Liver (tissue), 9 donors: Measurements from ENCODE around the gene PAK2. TPM values are rescaled to one million over a fixed set of nuclear protein-coding genes. Genes with fewer than 3 reads are reported as not detected.

Experiments
- DNase-seq: peaks from one replicate; pipeline ENCODE4 v3.0.0-alpha.2; 2017; ENCODE audit warnings: low spot score
- H3K27ac ChIP-seq, 2 donors: one replicate each; pipeline ENCODE4 v1.7.0; 2013; ENCODE audit warnings: inconsistent platforms in 2 of 2, low read length in 2 of 2, control low read depth in 1 of 2, low read depth in 1 of 2, mild to moderate bottlenecking in 1 of 2
- H3K27me3 ChIP-seq, 4 donors: one replicate each; pipeline versions ENCODE4 v1.6.1 to v1.7.0; 2013; ENCODE audit warnings: low read length in 3 of 4, inconsistent platforms in 1 of 4, mild to moderate bottlenecking in 1 of 4, moderate library complexity in 1 of 4; ENCODE audit not compliant: control insufficient read depth in 4 of 4, insufficient read depth in 4 of 4
- H3K36me3 ChIP-seq, 4 donors: one replicate each; pipeline versions ENCODE4 v1.6.1 to v1.7.0; 2013; ENCODE audit warnings: low read length in 3 of 4, mild to moderate bottlenecking in 3 of 4, low read depth in 1 of 4, moderate library complexity in 1 of 4; ENCODE audit not compliant: control insufficient read depth in 4 of 4, insufficient read depth in 3 of 4
- H3K4me1 ChIP-seq, 4 donors: one replicate each; pipeline versions ENCODE4 v1.6.1 to v1.7.0; 2013; ENCODE audit warnings: low read length in 3 of 4, mild to moderate bottlenecking in 3 of 4, moderate library complexity in 1 of 4; ENCODE audit not compliant: control insufficient read depth in 4 of 4, insufficient read depth in 4 of 4
- H3K4me3 ChIP-seq, 3 donors: one replicate each; pipeline versions ENCODE4 v1.6.1 to v1.7.0; 2013; ENCODE audit warnings: low read length in 3 of 3, control low read depth in 1 of 3, low read depth in 1 of 3, mild to moderate bottlenecking in 1 of 3
- H3K9ac ChIP-seq, 2 donors: one replicate each; pipeline ENCODE4 v1.7.0; 2013; ENCODE audit warnings: low read length in 2 of 2, mild to moderate bottlenecking in 2 of 2, moderate library complexity in 2 of 2, control low read depth in 1 of 2, low read depth in 1 of 2
- H3K9me3 ChIP-seq, 4 donors: one replicate each; pipeline versions ENCODE4 v1.6.1 to v1.7.0; 2013; ENCODE audit warnings: low read length in 3 of 4; ENCODE audit not compliant: control insufficient read depth in 4 of 4
- ATF3 ChIP-seq: IDR thresholded peaks from 2 replicates; pipeline ENCODE4 v1.6.1; 2016; ENCODE audit warnings: antibody characterized with exemption
- EGR1 ChIP-seq, 2 donors: IDR thresholded peaks; 2 replicates each; pipeline ENCODE4 v1.6.1; 2016 to 2018; ENCODE audit warnings: antibody characterized with exemption in 2 of 2, low read depth in 2 of 2
- FOXA1 ChIP-seq: IDR thresholded peaks from 2 replicates; pipeline ENCODE4 v1.6.1; 2016; ENCODE audit warnings: antibody characterized with exemption
- FOXA2 ChIP-seq: IDR thresholded peaks from 2 replicates; pipeline ENCODE4 v1.6.1; 2016; ENCODE audit warnings: antibody characterized with exemption
- HNF4A ChIP-seq, 2 donors: conservative IDR thresholded peaks; 2 replicates each; pipeline ENCODE4 v1.6.1; 2016; ENCODE audit warnings: antibody characterized with exemption in 2 of 2, mild to moderate bottlenecking in 2 of 2
- HNF4G ChIP-seq: IDR thresholded peaks from 2 replicates; pipeline ENCODE4 v1.6.1; 2016; ENCODE audit warnings: antibody characterized with exemption
- NR2F2 ChIP-seq: IDR thresholded peaks from 2 replicates; pipeline ENCODE4 v1.6.1; 2016; ENCODE audit warnings: antibody characterized with exemption
- RAD21 ChIP-seq, 2 donors: IDR thresholded peaks; 2 replicates each; pipeline ENCODE4 v1.6.1; 2016; ENCODE audit warnings: antibody characterized with exemption in 2 of 2, mild to moderate bottlenecking in 2 of 2
- REST ChIP-seq: IDR thresholded peaks from 2 replicates; pipeline ENCODE4 v1.6.1; 2016; ENCODE audit warnings: antibody characterized with exemption, mild to moderate bottlenecking
- RXRA ChIP-seq, 2 donors: IDR thresholded peaks; 2 replicates each; pipeline ENCODE4 v1.6.1; 2017 to 2018; ENCODE audit warnings: antibody characterized with exemption in 2 of 2, mild to moderate bottlenecking in 1 of 2
- SP1 ChIP-seq: IDR thresholded peaks from 2 replicates; pipeline ENCODE4 v1.6.1; 2018; ENCODE audit warnings: antibody characterized with exemption, mild to moderate bottlenecking
- TAF1 ChIP-seq: conservative IDR thresholded peaks from 2 replicates; pipeline ENCODE4 v1.6.1; 2016; ENCODE audit warnings: antibody characterized with exemption, mild to moderate bottlenecking
- YY1 ChIP-seq: IDR thresholded peaks from 2 replicates; pipeline ENCODE4 v1.6.1; 2016; ENCODE audit warnings: antibody characterized with exemption, mild to moderate bottlenecking
- ZBTB33 ChIP-seq: IDR thresholded peaks from 2 replicates; pipeline ENCODE4 v1.6.1; 2016; ENCODE audit warnings: antibody characterized with exemption
- WGBS: extraction: QIAGEN DNeasy Blood & Tissue Kit; methylation state at CpG from one replicate; pipeline ENCODE4 v1.1.7; 2013; 5-methylcytosine and 5-hydroxymethylcytosine counted together
- polyA plus RNA-seq, 2 donors: library from polyadenylated mRNA; stranded (reverse) in 1 of 2; unstranded in 1 of 2; fragments of 200-250 nt in 1 of 2; fragments of >200 nt in 1 of 2; fragmentation: Nextera tagmentation in 1 of 2; extraction: Ambion mirVana in 1 of 2; gene quantifications; one replicate each; pipeline versions ENCODE4 v1.2.1 to v1.2.3, GENCODE V29; 2013 to 2015
- total RNA-seq, 2 donors: library from RNA; depleted of rRNA; stranded (reverse); fragments of >200 nt; gene quantifications; one replicate each; pipeline ENCODE4 v1.2.3, GENCODE V29; 2014
- donor health status: healthy.
- donor health status: healthy.
- donor health status: healthy.
- donor health status: healthy.
- donor health status: healthy.

The PAK2 gene
- total and polyA plus RNA-seq, 4 donors: 16.0 to 44.3 (median 24.9) TPM

GRCh38 chr3:196793246-196793645 is 53.6 kb downstream of the PAK2 start:
- Histone ChIP-seq H3K4me1 (peaks cover 4 to 12% (median 9%) of the 10 kb centered on the region in 4 donors), H3K27ac (peak overlapping the region; percentile 19 to 37), H3K9ac (no peak overlapping the region), H3K36me3 (peaks cover 0 to 9% (median 3%) of the 10 kb centered on the region in 4 donors), H3K9me3 (no peaks in the 10 kb centered on the region), H3K27me3 (no peaks in the 10 kb centered on the region), H3K4me3 (no peak overlapping the region)
- TF ChIP-seq TAF1: no peak
- no peak for TF ChIP-seq HNF4G
- no peak for TF ChIP-seq NR2F2
- TF ChIP-seq REST: no peak
- TF ChIP-seq RXRA (IDR thresholded peaks at IDR 0.05): no peak
- TF ChIP-seq HNF4A (conservative IDR thresholded peaks at IDR 0.05): no peak
- no peak for TF ChIP-seq ZBTB33
- DNase-seq: no peak
- 79% methylated on average over 1 of the region's 1 CpG for WGBS

GRCh38 chr3:196794467-196794866 is 54.8 kb downstream of the PAK2 start:
- H3K4me3 ChIP-seq: no peak overlapping the region
- H3K4me1 ChIP-seq: peaks cover 4 to 12% (median 9%) of the 10 kb centered on the region in 4 donors
- H3K27me3 ChIP-seq: no peaks in the 10 kb centered on the region
- H3K9ac ChIP-seq: no peak overlapping the region
- no peaks in the 10 kb centered on the region for H3K9me3 ChIP-seq
- DNase-seq: no peak
- H3K36me3 ChIP-seq: peaks cover 0 to 14% (median 3%) of the 10 kb centered on the region in 4 donors
- over 99% methylated on average over 3 of the region's 3 CpGs for WGBS
- no peak for TF ChIP-seq FOXA2
- no peak for TF ChIP-seq SP1
- no peak overlapping the region for H3K27ac ChIP-seq

GRCh38 chr3:196796317-196796716 is 56.7 kb downstream of the PAK2 start:
- Histone ChIP-seq H3K4me3 (no peak overlapping the region), H3K4me1 (peaks cover 4 to 12% (median 9%) of the 10 kb centered on the region in 4 donors), H3K27me3 (no peaks in the 10 kb centered on the region), H3K27ac (no peak overlapping the region), H3K9ac (no peak overlapping the region), H3K36me3 (peaks cover 0 to 9% (median under 1%) of the 10 kb centered on the region in 4 donors), H3K9me3 (no peaks in the 10 kb centered on the region)
- DNase-seq: no peak
- WGBS: 96% methylated on average over 1 of the region's 1 CpG
- TF ChIP-seq HNF4A (conservative IDR thresholded peaks at IDR 0.05) (no peak), FOXA1 (no peak), TAF1 (no peak), ZBTB33 (no peak), RXRA (IDR thresholded peaks at IDR 0.05) (no peak), YY1 (no peak), ATF3 (no peak), NR2F2 (no peak), EGR1 (IDR thresholded peaks at IDR 0.05; ENCODE audit: low read depth in 2 of 2) (no peak), REST (no peak), FOXA2 (no peak), RAD21 (IDR thresholded peaks at IDR 0.05) (no peak)
